NT2/D1 (cell line): ENCODE results near the gene UCHL1.

ENCODE experiments used
- SUZ12 ChIP-seq: IDR thresholded peaks from 2 replicates; pipeline ENCODE4 v1.6.1; 2011; ENCODE audit not compliant: insufficient read length, insufficient read depth; ENCODE audit errors: extremely low read depth
- YY1 ChIP-seq: IDR thresholded peaks from 2 replicates; pipeline ENCODE4 v1.6.1; 2011; ENCODE audit not compliant: insufficient read length, insufficient read depth
- ZNF274 ChIP-seq: IDR thresholded peaks from 2 replicates; pipeline ENCODE4 v1.6.1; 2011; ENCODE audit warnings: mild to moderate bottlenecking, low read depth, low read length

GRCh38 chr4:41221850-41222645 lies 34.7 kb upstream of the UCHL1 start:
- no peak for TF ChIP-seq YY1
- no peak for TF ChIP-seq ZNF274
- TF ChIP-seq SUZ12: no peak
